Nephron progenitor cell (in vitro differentiated cells): Measurements from ENCODE around the gene AGXT2.
A peak's percentile ranks its signal among the peaks of the same experiment; 100 is the strongest.

Experiments used
- DNase-seq: peaks from one replicate; pipeline ENCODE4 v3.0.0; 2021
- H3K27ac Mint-ChIP-seq: 2 replicates; pipeline ENCODE4 v1.8.0; 2021; ENCODE audit warnings: mild to moderate bottlenecking, moderate library complexity, mixed read lengths
- H3K27me3 Mint-ChIP-seq: 2 replicates; pipeline ENCODE4 v1.8.0; 2021; ENCODE audit warnings: mild to moderate bottlenecking, low read depth, mixed read lengths; ENCODE audit not compliant: poor library complexity
- H3K36me3 Mint-ChIP-seq: 2 replicates; pipeline ENCODE4 v1.8.0; 2021; ENCODE audit warnings: low read depth, mixed read lengths
- H3K4me1 Mint-ChIP-seq: 2 replicates; pipeline ENCODE4 v1.8.0; 2021; ENCODE audit warnings: mixed read lengths
- H3K4me3 Mint-ChIP-seq: 2 replicates; pipeline ENCODE4 v1.8.0; 2021; ENCODE audit warnings: mild to moderate bottlenecking, moderate library complexity, mixed read lengths
- H3K9me3 Mint-ChIP-seq: 2 replicates; pipeline ENCODE4 v1.8.0; 2021; ENCODE audit warnings: mild to moderate bottlenecking, moderate library complexity, mixed read lengths
- CTCF ChIP-seq: fragments of 200-600 bp; sonication (generic); IDR thresholded peaks from 2 replicates; pipeline ENCODE4 v1.5.0; 2021; ENCODE audit warnings: antibody characterized with exemption

The AGXT2 gene

DNA sequence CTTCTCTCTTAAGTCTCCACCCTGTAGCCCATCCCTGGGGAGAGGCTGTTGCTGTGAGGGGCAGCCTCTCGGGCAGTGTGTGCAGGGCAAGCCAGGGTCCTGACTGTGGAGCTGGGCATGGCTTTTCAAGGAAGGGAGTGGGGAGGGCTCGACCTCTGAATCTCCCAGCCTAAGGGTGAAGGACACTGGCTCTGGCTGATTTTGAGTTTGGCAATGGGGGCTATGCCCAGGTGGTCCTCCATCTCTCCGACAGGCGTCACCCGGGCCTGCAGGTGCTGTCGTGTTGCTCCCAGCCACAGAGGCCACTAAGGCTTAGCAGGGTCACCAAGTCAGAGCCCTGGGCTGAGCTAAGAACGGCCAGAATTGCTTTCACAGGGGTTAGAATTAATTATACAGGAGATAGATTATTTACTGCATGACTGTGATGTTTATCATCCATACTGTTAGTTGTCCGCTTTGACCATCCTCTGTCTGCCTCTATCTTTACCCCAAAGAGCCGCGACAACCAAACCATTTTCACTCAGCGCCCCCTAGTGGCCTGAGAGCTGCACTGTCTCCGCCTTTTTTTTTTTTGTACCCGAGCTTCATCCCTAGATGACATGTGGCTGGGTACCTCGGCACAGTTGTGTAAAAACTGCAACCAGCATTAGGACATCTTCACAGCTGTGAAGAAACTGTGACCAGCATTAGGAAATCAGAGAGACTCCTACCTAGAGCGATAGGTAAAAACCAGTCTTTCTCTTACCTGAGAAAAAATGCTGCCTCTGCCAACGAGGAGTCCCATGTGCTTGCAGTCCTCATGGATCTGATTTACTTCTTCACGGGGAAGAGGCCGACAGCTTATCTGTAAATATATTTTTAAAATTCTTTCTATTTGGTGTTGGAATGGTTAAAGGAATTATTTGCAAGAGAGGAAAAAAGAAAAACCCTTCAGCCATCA, 44.5 kb downstream of the AGXT2 start:
- H3K27me3 Mint-ChIP-seq: peaks cover 27% of the 10 kb centered on the region
- no peaks in the 10 kb centered on the region for H3K36me3 Mint-ChIP-seq
- H3K4me3 Mint-ChIP-seq: no peak overlapping the region
- no peak overlapping the region for H3K27ac Mint-ChIP-seq
- H3K9me3 Mint-ChIP-seq: no peaks in the 10 kb centered on the region
- DNase-seq: peak; percentile 72
- TF ChIP-seq CTCF: peak; percentile 90
- peaks cover 14% of the 10 kb centered on the region for H3K4me1 Mint-ChIP-seq

- Mint-ChIP-seq H3K36me3 (no peaks in the 10 kb centered on the region), H3K4me3 (no peak overlapping the region), H3K27me3 (peaks cover 27% of the 10 kb centered on the region), H3K4me1 (peaks cover 18% of the 10 kb centered on the region), H3K9me3 (no peaks in the 10 kb centered on the region), H3K27ac (no peak overlapping the region)
- no peak for DNase-seq
- no peak for TF ChIP-seq CTCF
Measured at GRCh38 chr5:35002459-35002858, 45.3 kb downstream of the AGXT2 start.

GRCh38 chr5:35001842-35002241, 45.9 kb downstream of the AGXT2 start:
- H3K27ac Mint-ChIP-seq: no peak overlapping the region
- peaks cover 18% of the 10 kb centered on the region for H3K4me1 Mint-ChIP-seq
- no peak for TF ChIP-seq CTCF
- no peak overlapping the region for H3K4me3 Mint-ChIP-seq
- no peaks in the 10 kb centered on the region for H3K36me3 Mint-ChIP-seq
- H3K27me3 Mint-ChIP-seq: peaks cover 27% of the 10 kb centered on the region
- no peaks in the 10 kb centered on the region for H3K9me3 Mint-ChIP-seq
- DNase-seq: no peak

GRCh38 chr5:34998058-34998789, 49.5 kb downstream of the AGXT2 start:
- H3K27me3 Mint-ChIP-seq: peaks cover 22% of the 10 kb centered on the region
- peaks cover 18% of the 10 kb centered on the region for H3K4me1 Mint-ChIP-seq
- no peak for TF ChIP-seq CTCF
- no peak for DNase-seq
- no peaks in the 10 kb centered on the region for H3K36me3 Mint-ChIP-seq
- no peak overlapping the region for H3K4me3 Mint-ChIP-seq
- no peaks in the 10 kb centered on the region for H3K9me3 Mint-ChIP-seq
- H3K27ac Mint-ChIP-seq: no peak overlapping the region

DNA sequence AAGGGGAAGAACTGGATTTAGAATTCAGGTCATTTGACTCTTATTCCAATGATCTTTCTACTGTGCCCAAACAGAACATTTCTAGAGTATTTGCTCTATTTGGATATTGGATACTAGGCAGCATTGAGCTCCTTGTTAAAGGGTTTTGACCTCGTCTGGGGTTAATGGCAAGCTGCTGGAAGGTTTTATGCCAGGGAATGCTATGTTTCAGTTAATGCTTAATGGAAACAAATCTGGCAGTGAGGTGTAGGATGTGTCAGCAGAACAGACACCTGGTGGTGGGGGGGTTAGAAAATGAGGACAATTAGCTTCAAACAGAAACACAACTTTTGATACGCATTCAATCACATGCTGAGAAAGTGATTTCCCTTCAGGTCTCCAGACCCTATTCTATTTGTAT, 51.5 kb downstream of the AGXT2 start:
- H3K9me3 Mint-ChIP-seq: peaks cover 8% of the 10 kb centered on the region
- no peaks in the 10 kb centered on the region for H3K36me3 Mint-ChIP-seq
- no peak for TF ChIP-seq CTCF
- no peak overlapping the region for H3K4me3 Mint-ChIP-seq
- no peak for DNase-seq
- peaks cover 17% of the 10 kb centered on the region for H3K27me3 Mint-ChIP-seq
- H3K27ac Mint-ChIP-seq: no peak overlapping the region
- peaks cover 18% of the 10 kb centered on the region for H3K4me1 Mint-ChIP-seq
